ENCODE data around the gene CACNA2D3.
"Not testable (repeated sequence)": the region's sequence is repeated elsewhere in the genome, so short reads cannot be mapped to it uniquely, and the experiment has no call there.

Gene CACNA2D3

DNA sequence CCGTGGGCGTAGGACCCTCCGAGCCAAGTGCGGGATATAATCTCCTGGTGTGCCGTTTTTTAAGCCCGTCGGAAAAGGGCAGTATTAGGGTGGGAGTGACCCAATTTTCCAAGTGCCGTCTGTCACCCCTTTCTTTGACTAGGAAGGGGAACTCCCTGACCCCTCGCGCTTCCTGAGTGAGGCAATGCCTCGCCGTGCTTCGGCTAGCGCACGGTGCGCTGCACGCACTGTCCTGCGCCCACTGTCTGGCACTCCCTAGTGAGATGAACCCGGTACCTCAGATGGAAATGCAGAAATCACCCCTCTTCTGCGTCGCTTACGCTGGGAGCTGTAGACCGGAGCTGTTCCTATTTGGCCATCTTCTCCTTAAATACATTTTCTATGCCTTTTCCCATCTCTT is 342.2 kb downstream of the CACNA2D3 start:
- DNase-seq (ENCODE audit: low read depth): not testable (repeated sequence)

DNA sequence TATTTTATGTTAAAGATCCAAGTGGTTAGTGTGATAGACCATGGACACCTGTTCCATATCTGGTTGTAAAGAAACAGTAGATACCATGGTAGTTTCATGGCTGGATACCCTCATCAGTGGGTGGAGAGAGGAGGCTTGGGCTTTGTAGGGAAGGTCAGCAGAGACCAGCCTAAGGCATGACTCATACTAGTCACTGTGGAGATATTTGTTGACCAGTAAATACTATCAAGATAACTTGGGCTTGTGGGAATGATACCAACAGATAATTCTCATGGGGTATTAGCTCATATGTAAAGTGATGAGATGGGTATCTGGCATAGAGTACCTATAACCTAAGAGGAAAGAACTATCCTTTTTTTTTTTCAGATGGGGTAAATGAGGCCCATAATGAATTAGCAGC is 354.5 kb downstream of the CACNA2D3 start:
- DNase-seq (ENCODE audit: low read depth): no peak

DNA sequence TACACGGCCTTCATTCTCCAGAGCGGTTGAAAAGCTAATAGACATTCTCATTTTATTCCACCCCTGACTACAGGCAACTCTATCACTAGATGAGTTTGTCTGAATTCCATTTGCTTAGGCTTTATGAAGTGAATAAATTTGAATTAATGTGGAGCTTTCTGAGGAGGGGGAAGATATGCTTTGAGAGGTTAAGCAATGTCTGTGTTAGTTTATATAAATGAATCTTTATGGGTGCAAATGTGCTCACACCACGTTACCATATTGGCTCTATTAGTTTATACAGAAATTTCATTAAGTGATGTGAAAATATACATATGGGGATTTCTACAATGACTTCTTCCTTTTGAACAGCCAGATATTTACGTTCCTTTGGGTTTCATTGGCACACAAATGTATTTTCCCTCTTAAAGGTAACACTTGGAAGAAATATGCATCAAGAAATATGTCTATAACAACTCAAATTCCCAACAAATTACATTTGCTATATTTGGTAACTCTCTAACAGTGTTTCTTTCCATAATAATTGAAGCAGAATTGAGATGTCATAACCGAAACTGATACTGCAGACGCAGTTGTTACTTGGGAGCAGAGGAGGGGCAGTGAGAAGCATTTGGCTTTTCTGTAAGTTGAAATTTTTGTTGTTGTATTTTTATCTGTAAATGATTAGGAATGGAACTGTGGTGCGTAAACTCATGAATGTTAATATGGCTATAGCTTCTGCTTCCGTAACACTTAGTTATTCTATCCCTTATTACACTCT is 359.4 kb downstream of the CACNA2D3 start:
- no peak for DNase-seq (ENCODE audit: low read depth)

DNA sequence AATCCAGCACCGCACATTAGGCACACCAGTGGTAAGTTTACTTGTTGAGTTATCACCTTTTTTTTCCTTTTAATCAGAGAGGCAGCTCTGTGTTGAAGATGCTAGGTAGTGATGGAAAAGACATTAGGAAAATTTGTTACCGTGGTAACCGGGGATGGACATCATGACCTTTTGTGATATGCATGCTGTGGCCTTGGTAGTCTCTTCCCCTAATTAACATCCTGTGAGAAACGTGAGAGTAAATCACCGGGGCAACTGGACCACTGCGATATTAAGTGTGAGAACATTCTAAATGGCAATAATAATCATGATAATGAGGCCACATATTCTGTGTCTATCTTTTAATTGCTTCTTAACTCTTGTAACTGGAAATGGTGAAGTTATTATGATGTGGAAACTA is 362.0 kb downstream of the CACNA2D3 start:
- DNase-seq (ENCODE audit: low read depth): no peak

DNA sequence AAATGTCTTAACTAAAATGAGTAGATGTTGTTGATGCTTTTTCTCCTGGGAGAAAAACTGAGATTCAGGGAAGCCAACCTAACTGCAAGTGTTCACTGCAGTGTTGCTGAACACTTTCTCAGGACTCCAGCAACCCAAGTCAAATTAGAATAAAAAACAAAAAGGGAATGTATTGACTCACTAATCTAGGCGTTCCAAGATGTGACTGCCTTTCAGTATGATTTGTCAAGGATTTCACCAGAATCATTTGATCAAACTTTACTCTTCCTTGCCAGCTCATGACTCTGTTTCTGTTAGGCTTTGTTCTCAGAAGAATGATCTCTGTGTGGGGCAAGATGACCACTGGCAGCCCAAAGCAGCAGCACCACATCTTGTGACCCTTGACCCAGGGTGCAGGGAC is 364.0 kb downstream of the CACNA2D3 start:
- DNase-seq (ENCODE audit: low read depth): no peak

DNA sequence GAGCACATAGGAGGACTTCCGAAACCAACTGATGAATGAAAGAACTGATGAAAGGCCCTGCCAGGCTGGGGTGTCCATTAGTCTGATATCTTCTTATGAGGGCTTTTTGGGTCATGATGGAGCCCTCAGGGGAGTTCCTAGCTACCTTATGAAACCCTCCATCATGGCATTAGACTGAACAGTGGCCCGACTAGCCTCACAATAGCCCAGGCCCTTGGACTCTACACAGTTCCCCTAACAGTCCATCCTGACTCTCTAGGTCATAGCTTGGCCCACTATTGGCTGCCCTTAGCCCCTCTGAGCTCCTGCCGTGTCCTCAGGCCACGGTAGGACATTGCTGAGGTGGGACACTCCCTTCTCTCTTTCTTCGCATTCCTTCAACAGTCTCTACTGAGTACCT is 365.9 kb downstream of the CACNA2D3 start:
- DNase-seq (ENCODE audit: low read depth): no peak

DNA sequence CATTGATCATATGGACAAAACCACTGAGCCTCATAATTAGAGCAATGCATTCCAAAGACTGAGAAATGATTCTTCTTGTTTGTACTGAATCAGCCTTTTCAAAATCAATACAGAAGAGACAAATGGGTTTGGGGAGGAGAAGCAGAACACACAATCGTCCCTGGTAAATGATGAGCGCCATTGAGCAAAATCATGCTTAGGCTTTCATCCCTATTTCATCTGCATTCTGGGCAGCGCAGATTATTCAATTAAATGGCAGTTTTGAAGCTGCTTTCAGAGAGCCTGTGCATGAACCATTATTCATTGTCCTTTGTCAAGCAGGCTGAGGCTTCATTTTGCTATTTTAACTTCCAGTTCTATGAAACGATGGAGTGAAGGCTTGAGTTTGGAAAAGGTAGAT is 371.9 kb downstream of the CACNA2D3 start:
- no peak for DNase-seq (ENCODE audit: low read depth)

DNA sequence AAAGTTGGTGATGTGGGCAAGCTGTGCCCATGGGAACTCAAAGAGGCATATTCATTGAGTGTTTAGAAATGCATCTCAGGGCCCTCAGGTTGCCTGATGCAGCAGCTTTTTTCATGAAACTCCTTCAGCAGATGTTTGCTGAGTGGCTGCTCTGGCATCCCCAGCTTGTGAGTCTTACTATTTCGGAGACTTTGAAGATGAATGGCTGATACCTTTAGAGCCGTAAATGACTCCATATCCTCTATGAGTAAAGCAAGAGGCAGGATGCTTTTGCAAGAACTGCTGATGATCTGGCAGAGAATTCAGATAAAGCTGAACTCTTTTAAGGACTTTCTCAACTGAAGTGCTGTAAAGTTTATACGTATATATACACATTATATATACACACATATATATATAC is 384.3 kb downstream of the CACNA2D3 start:
- no peak for DNase-seq (ENCODE audit: low read depth)

DNA sequence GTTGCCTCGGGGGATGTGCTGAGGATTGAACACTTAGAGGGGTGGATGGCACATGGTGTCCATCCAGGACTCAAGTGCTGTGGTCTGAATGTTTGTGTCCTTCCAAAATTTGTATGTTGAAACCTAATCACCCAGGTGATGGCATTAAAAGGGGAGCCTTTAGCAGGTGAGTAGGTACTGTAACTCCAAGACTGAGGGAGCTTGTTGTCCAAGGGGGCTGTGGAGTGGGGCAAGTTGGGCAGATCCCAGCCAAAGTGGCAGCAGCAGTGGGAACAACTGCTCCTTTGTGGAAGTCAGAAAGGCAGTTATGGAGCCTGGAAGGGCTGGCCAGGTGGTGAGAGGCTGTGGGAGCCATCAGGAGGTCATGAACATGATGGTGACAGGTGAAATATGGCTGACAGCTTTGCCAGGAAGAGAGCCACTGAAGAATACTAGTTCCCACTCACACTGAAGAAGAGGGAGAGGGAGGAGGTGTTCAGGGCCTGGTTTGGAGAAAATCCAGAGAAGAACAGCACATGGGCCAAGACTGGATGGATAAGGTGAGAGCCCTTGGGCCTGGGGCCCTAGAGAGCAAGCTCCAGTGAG is 385.6 kb downstream of the CACNA2D3 start:
- no peak for DNase-seq (ENCODE audit: low read depth)

DNA sequence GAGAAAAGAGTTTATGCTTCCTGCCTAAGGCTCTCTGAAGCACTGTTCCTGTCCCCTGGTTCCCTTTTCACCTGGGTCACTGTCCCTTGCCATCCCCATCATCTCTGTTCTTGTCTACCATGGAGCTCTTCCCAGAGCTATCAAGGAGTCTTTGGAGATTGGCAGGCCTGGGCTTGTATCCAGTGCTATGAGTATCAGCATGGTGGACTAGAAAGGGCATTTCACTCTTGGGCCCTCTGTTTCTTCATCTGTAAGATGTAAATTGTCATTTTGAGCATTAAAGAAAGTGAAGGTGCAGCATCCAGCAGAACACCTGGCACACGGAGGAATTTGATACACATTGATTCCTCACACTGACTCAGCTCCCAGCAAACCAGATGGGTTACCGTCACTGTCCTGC is 388.2 kb downstream of the CACNA2D3 start:
- DNase-seq (ENCODE audit: low read depth): no peak

DNA sequence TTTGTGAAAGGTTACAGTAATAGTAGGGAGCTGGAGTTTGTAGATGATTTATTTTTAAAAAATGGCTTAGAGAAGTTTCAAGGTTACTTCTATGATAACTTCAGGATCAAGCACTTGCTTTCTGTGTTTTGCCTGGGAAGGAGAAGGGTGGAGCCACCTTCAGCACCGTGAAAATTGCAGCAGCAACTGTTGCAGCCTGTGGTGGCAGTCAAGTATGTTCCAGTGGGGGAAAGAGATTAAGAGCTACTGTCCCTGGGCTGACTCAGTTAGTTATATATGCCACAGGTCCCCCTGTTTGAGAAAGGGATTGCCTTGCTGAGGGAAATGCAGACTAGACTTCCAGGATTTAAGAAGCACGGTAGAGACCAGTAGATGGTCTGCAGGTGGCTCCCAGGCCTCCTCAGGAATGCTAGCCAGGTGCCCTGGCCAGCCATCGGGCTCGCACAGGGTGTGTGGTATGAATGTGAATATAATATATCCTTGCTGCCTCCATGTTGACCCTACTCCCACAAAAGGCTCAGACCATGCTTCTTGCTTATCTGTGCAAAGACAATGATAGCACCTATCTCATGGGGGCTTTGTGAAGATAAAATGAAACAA is 389.5 kb downstream of the CACNA2D3 start:
- DNase-seq (ENCODE audit: low read depth): no peak

DNA sequence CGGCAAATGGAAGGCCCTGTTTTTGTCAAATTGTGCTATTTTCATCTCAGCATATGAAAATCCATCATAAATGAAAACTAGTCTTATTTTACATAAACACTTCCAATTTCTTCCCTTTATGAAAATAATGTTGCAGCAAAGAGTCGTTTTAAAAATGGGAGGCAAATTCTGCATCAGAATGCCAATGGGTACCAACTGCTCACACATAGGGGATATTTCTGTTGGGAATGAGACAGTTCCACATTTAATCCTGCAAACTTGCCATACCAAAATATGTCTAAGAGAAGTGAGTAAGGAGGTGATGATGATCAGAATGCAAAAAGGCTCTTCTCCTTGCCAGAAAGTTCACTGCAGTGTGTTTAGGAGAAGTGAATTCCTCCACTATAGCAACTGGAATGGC is 391.7 kb downstream of the CACNA2D3 start:
- DNase-seq (ENCODE audit: low read depth): no peak

DNA sequence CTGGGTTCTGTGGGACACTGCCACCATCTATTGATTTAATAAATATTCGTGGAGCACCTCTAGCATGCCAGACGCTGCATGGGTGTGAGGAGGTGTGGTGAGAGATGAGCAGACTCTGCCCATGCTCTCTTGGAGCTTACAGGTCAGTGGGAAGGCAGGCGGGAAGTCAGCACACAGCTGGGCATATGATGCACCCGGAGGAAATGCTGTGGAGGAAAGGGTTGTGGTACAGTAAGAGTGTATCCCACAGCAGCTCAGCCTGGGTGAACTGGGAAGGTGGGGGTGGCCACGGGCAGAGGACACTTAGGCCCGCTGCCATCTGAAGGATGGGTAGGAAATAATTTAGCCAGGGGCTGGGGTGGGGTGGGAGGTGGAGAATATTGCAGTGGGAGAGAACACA is 392.1 kb downstream of the CACNA2D3 start:
- no peak for DNase-seq (ENCODE audit: low read depth)

DNA sequence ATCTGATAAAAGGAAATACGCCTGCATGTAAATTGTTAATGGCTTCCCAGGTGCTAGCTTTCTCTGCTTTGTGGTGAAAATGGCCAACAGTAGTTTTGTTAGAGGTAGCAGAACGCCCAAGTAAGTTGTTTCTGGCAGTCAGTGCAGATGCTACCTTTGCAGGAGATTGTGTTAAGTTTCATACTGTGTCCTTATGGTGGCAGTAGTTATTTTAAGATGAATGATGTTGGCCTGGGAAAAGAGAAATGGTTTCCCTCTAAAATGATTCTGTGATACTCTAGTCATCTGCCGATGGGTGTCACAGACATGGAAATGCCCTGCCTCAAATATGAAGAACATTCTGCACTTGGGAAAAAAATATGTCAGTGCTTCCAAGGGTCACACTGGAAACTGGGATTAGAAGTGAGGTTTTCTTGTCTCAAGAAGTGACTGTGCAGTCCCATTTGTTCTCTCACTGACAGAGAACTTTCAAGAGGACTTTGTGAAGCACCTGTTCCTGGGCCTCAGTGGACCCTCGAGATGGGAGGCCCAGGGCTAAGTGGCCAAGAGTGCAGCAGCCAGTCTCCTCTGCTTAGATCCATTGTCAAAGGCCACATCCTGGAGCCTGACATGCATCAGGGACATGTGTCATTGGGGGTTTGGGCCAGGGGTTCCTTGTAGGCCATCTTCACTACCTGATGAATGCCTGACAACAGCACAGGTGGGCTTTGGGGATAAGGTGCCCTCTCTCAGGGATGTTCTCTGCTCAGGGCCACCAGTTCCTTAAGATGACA is 393.3 kb downstream of the CACNA2D3 start:
- DNase-seq (ENCODE audit: low read depth): no peak

DNA sequence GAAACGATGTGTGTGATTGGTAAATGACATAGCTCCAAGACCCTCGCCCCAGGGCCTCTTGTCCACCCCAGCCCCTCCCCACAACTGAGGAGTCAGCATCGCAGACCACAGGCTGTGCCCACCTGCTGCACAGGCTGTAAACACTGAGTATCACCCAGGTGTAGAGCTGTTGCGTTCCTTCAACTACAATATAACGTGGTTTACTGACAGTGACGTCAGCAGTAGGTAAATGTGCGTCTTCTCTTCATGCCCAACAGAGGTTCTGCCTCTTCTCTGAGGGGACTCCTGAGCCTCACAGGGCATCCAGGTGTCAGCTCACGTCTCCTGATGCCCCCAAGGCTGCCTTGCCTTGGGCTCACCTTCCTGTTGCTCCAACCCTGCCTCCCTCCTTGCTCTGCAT is 395.1 kb downstream of the CACNA2D3 start:
- DNase-seq (ENCODE audit: low read depth): no peak

DNA sequence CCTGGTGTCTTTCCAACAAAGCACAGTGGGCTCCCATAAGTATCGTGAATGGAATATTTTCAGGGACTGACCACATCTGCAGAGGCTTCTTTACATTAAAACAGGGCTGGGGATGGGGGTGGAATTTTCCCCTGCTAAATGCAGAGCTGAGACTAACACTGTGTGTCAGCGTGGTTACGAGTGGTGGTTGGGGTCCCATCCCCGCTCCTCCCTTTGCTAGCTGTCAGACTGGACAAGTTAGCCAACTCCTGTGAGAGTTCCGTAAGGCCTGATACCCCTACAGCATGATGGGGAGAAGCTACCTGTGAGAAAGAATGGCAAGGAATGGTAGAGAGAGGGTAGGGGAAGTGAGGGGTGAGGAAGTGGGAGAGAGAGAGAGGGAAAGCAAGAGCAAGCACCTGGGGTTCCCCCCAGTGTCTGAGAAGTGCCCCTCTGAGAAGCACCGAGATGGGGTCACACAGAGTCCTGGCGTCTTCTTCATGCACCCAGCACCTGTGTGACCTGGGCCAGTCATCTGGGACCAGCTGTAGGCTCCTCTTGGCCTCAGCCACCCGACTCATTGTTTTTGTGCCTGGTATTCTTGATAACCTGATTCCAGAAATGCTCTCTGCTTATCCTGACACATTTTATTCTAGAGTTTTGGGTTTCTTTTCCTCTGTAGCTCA is 395.8 kb downstream of the CACNA2D3 start:
- no peak for DNase-seq (ENCODE audit: low read depth)

DNA sequence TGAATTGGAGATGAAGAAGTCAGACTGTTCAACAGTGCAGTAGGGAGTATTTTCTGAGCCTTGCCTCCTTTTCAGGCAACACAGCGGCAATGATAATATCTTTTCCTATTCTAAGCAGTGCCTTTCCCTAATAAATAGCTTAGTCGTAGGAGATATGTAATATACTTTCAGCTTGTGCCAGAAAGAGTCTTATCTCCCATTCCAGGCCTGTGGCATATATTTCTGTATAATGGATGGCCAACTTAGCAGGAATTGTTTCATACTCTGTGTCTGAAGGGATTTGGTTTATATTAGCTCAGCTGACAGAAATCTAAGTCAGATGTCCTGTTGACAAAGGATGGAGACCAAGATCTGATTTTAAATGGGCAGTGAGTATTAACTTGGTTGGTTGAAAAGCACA is 397.1 kb downstream of the CACNA2D3 start:
- no peak for DNase-seq (ENCODE audit: low read depth)

DNA sequence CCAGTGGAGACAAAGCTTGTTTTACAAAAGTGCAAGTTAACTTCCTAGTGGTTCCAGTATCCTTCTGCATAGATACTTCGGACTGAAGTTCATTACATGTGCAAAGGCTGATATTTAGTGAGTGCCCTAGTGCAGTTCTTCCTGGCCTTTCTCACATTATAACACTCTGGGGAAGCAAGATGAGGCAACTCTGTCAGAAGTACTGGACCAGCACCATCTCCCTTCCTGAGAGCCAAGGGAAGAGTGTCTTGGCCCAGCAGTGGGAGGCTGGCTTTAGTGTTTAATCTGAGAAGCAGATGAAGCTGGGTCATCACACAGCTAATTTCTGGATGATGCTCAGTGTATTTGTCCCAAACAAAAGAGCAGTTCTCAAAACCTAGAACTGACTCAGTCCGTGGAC is 397.7 kb downstream of the CACNA2D3 start:
- DNase-seq (ENCODE audit: low read depth): no peak

DNA sequence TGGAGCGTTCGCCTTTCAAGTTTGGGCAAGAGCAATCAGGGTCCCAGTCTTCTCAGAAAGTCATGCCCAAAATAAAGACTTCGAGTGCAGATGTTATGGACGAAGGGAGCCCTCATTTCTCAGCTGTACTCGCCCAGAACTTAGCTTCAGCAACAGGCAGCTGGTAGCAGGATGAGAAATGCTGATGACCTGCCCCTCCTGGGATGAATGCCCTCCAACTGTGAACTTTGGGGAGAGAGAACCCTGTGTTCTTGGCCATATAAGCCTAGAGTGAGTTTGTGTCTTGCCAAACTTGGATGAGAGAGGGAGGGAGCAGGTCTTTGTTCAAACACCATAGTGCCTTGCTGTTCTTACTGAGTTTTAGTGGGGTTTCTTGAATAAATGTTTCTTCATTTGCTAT is 405.2 kb downstream of the CACNA2D3 start:
- DNase-seq (ENCODE audit: low read depth): no peak

DNA sequence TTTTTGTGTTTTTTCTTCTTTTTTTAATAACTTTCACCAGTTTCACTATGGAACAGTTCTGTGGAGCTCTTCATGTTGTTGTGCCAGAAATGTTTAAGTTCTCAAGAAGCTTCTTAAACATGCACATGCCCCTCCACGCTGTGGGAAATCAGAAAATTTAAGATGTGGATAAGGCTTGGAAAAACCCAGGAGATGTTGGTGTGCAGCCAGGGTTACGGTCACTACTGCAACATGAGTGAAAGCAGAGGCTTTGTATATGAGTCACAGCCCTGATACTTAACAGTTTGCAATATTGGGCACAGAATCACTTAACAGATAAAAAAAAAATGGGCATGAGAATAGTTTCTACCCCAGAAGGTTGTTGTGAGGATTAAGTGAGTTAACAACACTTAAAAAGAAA is 405.6 kb downstream of the CACNA2D3 start:
- no peak for DNase-seq (ENCODE audit: low read depth)

DNA sequence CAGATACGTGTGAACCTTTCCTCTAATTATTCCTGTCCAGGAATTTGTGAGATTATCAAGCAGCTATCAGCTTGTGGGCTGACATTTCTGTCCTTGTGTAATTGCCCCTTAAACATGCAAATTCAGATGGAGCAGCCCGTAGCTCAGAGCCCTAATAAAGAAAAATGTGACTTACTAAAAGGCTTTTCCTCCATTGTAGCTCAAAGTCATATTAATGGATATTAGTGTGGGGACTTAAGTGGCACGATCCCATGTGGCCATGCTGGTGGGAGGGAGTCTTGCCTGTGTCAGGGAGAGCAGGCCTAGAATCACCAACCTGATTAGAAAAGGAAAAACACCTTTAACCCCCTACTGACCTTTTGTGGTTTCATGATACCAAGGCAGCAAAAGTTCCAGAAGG is 406.3 kb downstream of the CACNA2D3 start:
- no peak for DNase-seq (ENCODE audit: low read depth)

DNA sequence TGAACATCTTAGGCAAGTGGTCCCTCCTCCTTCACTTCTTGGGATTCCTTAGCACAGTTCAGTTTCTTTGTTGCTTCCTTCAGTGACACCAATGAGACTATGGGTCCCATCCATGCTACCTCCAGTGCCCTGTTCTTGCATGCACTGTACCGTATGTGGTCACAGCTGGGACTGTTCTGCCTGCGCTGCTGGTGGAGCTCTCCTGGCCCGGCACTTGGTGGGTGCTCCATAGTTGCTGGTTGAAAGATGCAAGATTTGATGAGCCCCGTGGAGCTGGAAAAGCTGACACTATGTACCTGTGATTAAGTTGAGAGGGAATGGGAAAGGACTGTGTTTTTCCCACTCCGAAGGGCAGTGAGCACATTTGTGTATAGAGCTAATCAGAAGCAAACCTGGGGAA is 407.7 kb downstream of the CACNA2D3 start:
- no peak for DNase-seq (ENCODE audit: low read depth)
